SK-N-SH treated with all-trans-retinoic acid at 6 μM for 48 hours (cell line): Measurements from ENCODE around the gene PAQR9.

ENCODE experiments used
- ATAC-seq: fragments of 200-7000 bp; cut with Tn5 transposase; 3 replicates; pipeline ENCODE4 v1.9.1; 2020; ENCODE audit warnings: mild to moderate bottlenecking, moderate library complexity
- ARNTL ChIP-seq: fragments of 450-650 bp; formaldehyde crosslinking; IDR thresholded peaks from 2 replicates; pipeline ENCODE4 v1.5.0; 2020; ENCODE audit warnings: low read depth, mild to moderate bottlenecking, moderate library complexity, borderline replicate concordance
- BACH2 ChIP-seq: fragments of 250-450 bp; sonication (Bioruptor Pico); IDR thresholded peaks from 2 replicates; pipeline ENCODE4 v1.9.0; 2021; ENCODE audit warnings: mild to moderate bottlenecking, borderline replicate concordance
- CSDC2 ChIP-seq: fragments of 250-450 bp; sonication (Bioruptor Pico); IDR thresholded peaks from 2 replicates; pipeline ENCODE4 v1.5.0; 2020; ENCODE audit warnings: mild to moderate bottlenecking, moderate library complexity
- ESRRG ChIP-seq: fragments of 250-450 bp; sonication (Bioruptor Pico); IDR thresholded peaks from 2 replicates; pipeline ENCODE4 v1.6.1; 2021; ENCODE audit warnings: mild to moderate bottlenecking
- GLIS3 ChIP-seq: fragments of 250-450 bp; sonication (Bioruptor Pico); IDR thresholded peaks from 2 replicates; pipeline ENCODE4 v1.5.0; 2020; ENCODE audit warnings: mild to moderate bottlenecking, moderate library complexity
- ISL1 ChIP-seq: fragments of 250-450 bp; sonication (Bioruptor Pico); IDR thresholded peaks from 2 replicates; pipeline ENCODE4 v2.1.2; 2022; ENCODE audit warnings: mild to moderate bottlenecking, moderate library complexity
- OSR1 ChIP-seq: fragments of 250-450 bp; sonication (Bioruptor Pico); IDR thresholded peaks from 2 replicates; pipeline ENCODE4 v1.8.0; 2022; ENCODE audit warnings: moderate library complexity, mild to moderate bottlenecking, inconsistent platforms
- PPARA ChIP-seq: fragments of 250-450 bp; sonication (Bioruptor Pico); IDR thresholded peaks from 2 replicates; pipeline ENCODE4 v1.5.0; 2020; ENCODE audit warnings: mild to moderate bottlenecking, borderline replicate concordance
- RARB ChIP-seq: fragments of 250-450 bp; sonication (Bioruptor Pico); IDR thresholded peaks from 2 replicates; pipeline ENCODE4 v1.8.0; 2021; ENCODE audit warnings: mild to moderate bottlenecking, moderate library complexity
- SNAI2 ChIP-seq: fragments of 250-450 bp; sonication (Bioruptor Pico); IDR thresholded peaks from 2 replicates; pipeline ENCODE4 v1.5.0; 2020; ENCODE audit warnings: mild to moderate bottlenecking, moderate library complexity
- TCF4 ChIP-seq: fragments of 250-450 bp; sonication (Bioruptor Pico); IDR thresholded peaks from 2 replicates; pipeline ENCODE4 v1.8.0; 2021; ENCODE audit warnings: mild to moderate bottlenecking, moderate library complexity, borderline replicate concordance
- ZC3H10 ChIP-seq: fragments of 250-450 bp; sonication (Bioruptor Pico); IDR thresholded peaks from 2 replicates; pipeline ENCODE4 v1.5.1; 2021; ENCODE audit warnings: mild to moderate bottlenecking, moderate library complexity
- ZFP3 ChIP-seq: fragments of 250-450 bp; sonication (Bioruptor Pico); IDR thresholded peaks from 2 replicates; pipeline ENCODE4 v1.5.0; 2020; ENCODE audit warnings: mild to moderate bottlenecking, moderate library complexity
- ZFP30 ChIP-seq: fragments of 450-650 bp; formaldehyde crosslinking; IDR thresholded peaks from 2 replicates; pipeline ENCODE4 v1.5.0; 2022; ENCODE audit warnings: mild to moderate bottlenecking, moderate library complexity
- ZNF565 ChIP-seq: fragments of 450-650 bp; formaldehyde crosslinking; conservative IDR thresholded peaks from 2 replicates; pipeline ENCODE4 v1.5.0; 2020; ENCODE audit warnings: low read depth, mild to moderate bottlenecking, moderate library complexity
- ZNF70 ChIP-seq: fragments of 450-650 bp; formaldehyde crosslinking; IDR thresholded peaks from 2 replicates; pipeline ENCODE4 v1.5.0; 2020; ENCODE audit warnings: mild to moderate bottlenecking, moderate library complexity
- ZNF8 ChIP-seq: fragments of 450-650 bp; formaldehyde crosslinking; IDR thresholded peaks from 2 replicates; pipeline ENCODE4 v1.5.0; 2020; ENCODE audit warnings: mild to moderate bottlenecking, moderate library complexity
- TF ChIP-seq, protein P1 (sequence below): fragments of 250-450 bp; sonication (Bioruptor Pico); IDR thresholded peaks from 2 replicates; pipeline ENCODE4 v1.5.1; 2020; ENCODE audit warnings: low read depth, mild to moderate bottlenecking, moderate library complexity
- TF ChIP-seq, protein P2 (sequence below): fragments of 250-450 bp; sonication (Bioruptor Pico); IDR thresholded peaks from 2 replicates; pipeline ENCODE4 v1.8.0; 2021; ENCODE audit warnings: low read depth, mild to moderate bottlenecking, moderate library complexity, borderline replicate concordance
- TF ChIP-seq, protein P3 (sequence below): fragments of 250-450 bp; sonication (Bioruptor Pico); IDR thresholded peaks from 2 replicates; pipeline ENCODE4 v1.5.1; 2021; ENCODE audit warnings: mild to moderate bottlenecking, moderate library complexity

Gene PAQR9

GRCh38 chr3:142962175-142962519 is 1.3 kb downstream of the PAQR9 start (continued):
- TF ChIP-seq, protein P1, sequence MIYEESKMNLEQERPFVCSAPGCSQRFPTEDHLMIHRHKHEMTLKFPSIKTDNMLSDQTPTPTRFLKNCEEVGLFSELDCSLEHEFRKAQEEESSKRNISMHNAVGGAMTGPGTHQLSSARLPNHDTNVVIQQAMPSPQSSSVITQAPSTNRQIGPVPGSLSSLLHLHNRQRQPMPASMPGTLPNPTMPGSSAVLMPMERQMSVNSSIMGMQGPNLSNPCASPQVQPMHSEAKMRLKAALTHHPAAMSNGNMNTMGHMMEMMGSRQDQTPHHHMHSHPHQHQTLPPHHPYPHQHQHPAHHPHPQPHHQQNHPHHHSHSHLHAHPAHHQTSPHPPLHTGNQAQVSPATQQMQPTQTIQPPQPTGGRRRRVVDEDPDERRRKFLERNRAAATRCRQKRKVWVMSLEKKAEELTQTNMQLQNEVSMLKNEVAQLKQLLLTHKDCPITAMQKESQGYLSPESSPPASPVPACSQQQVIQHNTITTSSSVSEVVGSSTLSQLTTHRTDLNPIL (CRISPR knock-in tag), result no peak
- no peak for TF ChIP-seq ZFP30

DNA sequence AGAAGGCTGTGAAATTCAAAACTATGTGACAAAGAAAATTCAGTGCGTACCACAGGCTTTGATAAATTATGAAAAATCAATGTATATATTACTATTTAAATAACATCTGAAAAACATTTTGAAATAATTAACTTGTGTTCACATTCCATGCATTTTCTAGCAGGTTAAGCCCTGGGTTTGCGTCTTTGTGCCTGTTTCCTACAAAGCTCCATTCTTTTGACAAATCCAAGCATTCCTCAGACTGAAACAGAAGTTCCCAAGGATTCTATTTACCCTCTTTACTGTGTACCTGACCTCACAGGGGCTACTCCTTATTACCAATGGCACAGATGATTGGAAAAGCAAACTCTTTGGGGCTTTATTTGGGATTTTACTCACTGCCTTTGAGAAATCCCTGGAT is 1.9 kb downstream of the PAQR9 start:
- TF ChIP-seq SNAI2 (CRISPR knock-in tag), result no peak
- TF ChIP-seq, protein P2, sequence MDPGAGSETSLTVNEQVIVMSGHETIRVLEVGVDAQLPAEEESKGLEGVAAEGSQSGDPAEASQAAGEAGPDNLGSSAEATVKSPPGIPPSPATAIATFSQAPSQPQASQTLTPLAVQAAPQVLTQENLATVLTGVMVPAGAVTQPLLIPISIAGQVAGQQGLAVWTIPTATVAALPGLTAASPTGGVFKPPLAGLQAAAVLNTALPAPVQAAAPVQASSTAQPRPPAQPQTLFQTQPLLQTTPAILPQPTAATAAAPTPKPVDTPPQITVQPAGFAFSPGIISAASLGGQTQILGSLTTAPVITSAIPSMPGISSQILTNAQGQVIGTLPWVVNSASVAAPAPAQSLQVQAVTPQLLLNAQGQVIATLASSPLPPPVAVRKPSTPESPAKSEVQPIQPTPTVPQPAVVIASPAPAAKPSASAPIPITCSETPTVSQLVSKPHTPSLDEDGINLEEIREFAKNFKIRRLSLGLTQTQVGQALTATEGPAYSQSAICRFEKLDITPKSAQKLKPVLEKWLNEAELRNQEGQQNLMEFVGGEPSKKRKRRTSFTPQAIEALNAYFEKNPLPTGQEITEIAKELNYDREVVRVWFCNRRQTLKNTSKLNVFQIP (CRISPR knock-in tag), result no peak
- TF ChIP-seq ARNTL (CRISPR knock-in tag), result no peak
- TF ChIP-seq ESRRG (CRISPR knock-in tag), result no peak
- no peak for ATAC-seq

GRCh38 chr3:142960322-142960850 is 3.1 kb downstream of the PAQR9 start:
- no peak for TF ChIP-seq ZC3H10 (CRISPR knock-in tag)
- no peak for TF ChIP-seq BACH2 (CRISPR knock-in tag)
- TF ChIP-seq, protein P3, sequence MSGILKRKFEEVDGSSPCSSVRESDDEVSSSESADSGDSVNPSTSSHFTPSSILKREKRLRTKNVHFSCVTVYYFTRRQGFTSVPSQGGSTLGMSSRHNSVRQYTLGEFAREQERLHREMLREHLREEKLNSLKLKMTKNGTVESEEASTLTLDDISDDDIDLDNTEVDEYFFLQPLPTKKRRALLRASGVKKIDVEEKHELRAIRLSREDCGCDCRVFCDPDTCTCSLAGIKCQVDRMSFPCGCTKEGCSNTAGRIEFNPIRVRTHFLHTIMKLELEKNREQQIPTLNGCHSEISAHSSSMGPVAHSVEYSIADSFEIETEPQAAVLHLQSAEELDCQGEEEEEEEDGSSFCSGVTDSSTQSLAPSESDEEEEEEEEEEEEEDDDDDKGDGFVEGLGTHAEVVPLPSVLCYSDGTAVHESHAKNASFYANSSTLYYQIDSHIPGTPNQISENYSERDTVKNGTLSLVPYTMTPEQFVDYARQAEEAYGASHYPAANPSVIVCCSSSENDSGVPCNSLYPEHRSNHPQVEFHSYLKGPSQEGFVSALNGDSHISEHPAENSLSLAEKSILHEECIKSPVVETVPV (CRISPR knock-in tag), result no peak
- TF ChIP-seq CSDC2 (CRISPR knock-in tag), result no peak
- TF ChIP-seq ARNTL (CRISPR knock-in tag), result no peak
- no peak for TF ChIP-seq TCF4 (CRISPR knock-in tag)
- TF ChIP-seq GLIS3, result no peak
- no peak for TF ChIP-seq ZNF565 (CRISPR knock-in tag)
- TF ChIP-seq, protein P1 (CRISPR knock-in tag), result no peak
- no peak for TF ChIP-seq ISL1 (CRISPR knock-in tag)
- no peak for TF ChIP-seq PPARA (CRISPR knock-in tag)
- no peak for ATAC-seq

- ATAC-seq, result peak; percentile 56
These were observed 4.8 kb downstream of the PAQR9 start for GRCh38 chr3:142958707-142959106.

DNA sequence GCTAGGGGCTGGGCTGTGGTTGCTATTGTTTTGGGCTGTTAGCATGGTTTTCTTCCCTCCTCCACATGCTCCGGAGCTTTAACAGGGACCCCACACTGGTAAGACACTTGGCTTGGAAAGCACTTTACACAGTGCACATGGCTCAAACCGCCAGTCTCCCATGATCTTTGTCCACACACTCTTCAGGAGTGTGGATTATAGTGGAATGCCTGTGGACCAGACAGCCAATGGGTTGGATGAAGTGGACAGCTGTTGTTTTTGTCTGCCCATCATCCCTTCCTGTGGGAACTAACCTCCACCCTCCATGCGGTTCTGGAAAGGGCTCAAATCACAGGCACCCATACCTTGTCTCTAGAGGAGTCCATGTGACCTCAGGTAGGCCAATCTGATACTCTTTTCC is 10.0 kb downstream of the PAQR9 start:
- no peak for TF ChIP-seq ZFP3 (CRISPR knock-in tag)
- TF ChIP-seq, protein P2 (CRISPR knock-in tag), result no peak
- TF ChIP-seq ZFP30, result no peak
- no peak for TF ChIP-seq ZNF8 (CRISPR knock-in tag)
- TF ChIP-seq PPARA (CRISPR knock-in tag), result no peak
- no peak for TF ChIP-seq OSR1
- no peak for TF ChIP-seq TCF4 (CRISPR knock-in tag)
- TF ChIP-seq RARB (CRISPR knock-in tag), result no peak
- no peak for TF ChIP-seq ARNTL (CRISPR knock-in tag)
- no peak for TF ChIP-seq SNAI2 (CRISPR knock-in tag)
- TF ChIP-seq ZNF70 (CRISPR knock-in tag), result no peak
- TF ChIP-seq BACH2 (CRISPR knock-in tag), result no peak

More at GRCh38 chr3:142958707-142959106, 4.8 kb downstream of the PAQR9 start:
- TF ChIP-seq ZNF565 (CRISPR knock-in tag), result no peak

More for the DNA sequence above, 10.0 kb downstream of the PAQR9 start:
- no peak for ATAC-seq
